HG02870 (cell line): Measurements from ENCODE around the gene CDK5RAP2.

ENCODE experiments used
- ATAC-seq: cut with Tn5 transposase; IDR thresholded peaks from one replicate; pipeline ENCODE4 v1.9.1; 2021; ENCODE audit warnings: mild to moderate bottlenecking, moderate library complexity; ENCODE audit not compliant: unreplicated experiment

CDK5RAP2 gene

GRCh38 chr9:120405860-120406259 lies 174.1 kb downstream of the CDK5RAP2 start:
- ATAC-seq = no peak

DNA sequence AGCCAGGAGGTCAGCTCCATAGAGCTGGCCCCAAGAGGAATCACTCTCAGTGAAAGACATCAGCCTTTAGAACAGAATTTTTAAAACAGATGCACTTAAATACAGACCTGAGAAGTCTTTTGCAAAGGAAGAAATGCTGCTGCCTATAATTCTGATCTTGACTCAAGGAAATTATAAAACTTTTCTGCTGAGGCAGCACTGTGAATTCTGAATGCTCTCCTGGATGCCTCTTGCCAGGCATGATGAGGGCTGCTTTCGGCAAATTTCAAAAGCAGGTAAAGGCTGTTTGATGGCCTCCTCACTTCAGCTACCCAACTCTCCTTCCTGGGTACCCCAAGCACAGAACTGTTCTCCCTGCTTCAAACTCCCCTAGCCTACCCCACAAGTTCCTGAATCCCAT lies 174.8 kb downstream of the CDK5RAP2 start:
- no peak for ATAC-seq

GRCh38 chr9:120403543-120403856 lies 176.5 kb downstream of the CDK5RAP2 start:
- no peak for ATAC-seq

DNA sequence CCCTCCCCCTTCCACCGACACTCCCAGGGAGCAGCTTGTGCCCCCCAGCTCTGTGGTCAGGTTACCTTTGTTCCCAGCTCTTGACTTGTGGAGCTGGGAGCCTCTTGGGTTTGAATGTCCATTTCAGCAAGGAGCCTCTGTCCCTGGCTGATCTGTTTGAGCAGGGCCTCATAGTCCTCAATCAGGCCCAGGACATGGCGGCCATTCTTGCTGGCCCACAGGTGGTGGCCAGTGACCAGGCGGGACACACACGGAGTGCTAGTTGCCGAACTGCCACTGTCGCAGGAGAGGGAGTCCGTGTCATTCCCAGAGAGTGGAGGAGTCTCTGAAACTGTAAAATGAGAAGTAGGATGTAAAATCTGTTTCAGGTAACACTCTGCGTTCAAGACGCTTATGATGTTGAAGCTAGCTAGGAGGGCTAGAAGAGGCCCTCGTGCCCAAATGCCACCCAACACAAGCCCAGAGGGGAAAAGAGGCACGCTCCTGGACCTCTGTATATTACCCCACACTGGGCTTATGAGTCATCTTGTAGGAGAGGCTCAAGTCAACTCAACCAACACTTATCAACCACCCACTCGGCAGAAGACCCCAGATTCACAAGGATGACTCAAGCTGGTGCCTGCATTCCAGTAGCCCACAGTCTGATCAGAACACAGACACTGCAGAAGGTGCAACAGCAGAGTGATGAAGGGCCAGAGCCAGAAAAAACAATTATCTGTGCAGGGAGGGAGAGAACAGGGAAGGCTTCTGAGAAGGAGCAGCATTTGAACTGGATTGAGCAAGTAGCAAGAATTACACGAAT lies 177.0 kb downstream of the CDK5RAP2 start:
- no peak for ATAC-seq

DNA sequence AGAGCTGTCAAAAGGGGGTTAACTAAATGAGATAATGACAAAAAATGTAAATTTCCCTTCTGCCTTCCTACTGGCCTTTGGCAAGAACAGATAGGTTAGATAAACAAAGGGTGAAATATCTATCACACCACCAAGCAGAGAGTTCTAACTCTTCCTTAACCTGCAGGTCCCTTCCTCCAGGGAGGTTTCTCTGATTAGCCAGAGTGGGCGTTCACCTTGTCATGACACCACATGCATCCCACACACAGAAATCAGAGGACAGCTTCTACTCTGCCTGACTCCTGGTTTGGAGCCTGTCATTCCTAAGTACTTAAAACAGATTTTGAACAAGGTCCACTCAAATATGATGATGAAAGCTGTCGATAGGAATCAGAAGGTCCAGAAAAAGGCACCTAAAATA lies 180.0 kb downstream of the CDK5RAP2 start:
- ATAC-seq = no peak

DNA sequence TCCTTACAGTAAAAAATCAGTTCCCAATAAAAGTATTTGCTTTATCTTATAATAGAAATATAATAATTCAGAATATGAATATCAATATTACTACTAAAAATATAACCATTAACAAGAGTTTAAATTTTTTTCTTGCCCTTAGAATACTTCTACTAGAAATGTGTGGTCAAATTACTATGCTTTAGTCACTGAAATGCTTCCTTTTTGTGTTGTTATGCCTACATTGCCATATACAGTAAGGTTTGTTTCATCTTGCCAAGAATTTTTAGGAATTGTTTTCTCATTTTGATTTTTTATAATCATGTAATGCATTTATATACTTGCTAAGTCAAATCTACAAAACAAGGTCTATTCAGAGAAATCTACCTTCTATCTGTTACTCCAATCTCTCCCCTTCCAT lies 181.7 kb downstream of the CDK5RAP2 start:
- no peak for ATAC-seq

DNA sequence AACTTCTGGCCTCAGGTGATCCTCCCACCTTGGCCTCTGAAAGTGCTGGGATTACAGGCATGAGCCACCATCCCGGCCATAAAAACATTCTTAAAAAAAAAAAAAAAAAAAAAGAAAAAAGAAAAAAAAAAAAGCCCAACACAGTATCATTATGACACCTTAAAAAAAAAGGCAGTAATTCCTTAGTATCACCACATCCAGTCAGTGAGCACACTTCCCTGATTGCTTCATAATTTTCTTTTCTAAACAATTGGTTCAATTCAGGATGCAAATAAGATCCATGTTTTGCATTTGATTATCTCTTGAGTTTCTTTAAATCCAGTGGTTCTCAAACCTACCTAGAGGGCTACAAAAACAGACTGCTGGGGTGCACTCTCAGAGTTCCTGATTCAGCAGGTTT lies 182.5 kb downstream of the CDK5RAP2 start:
- ATAC-seq = no peak

DNA sequence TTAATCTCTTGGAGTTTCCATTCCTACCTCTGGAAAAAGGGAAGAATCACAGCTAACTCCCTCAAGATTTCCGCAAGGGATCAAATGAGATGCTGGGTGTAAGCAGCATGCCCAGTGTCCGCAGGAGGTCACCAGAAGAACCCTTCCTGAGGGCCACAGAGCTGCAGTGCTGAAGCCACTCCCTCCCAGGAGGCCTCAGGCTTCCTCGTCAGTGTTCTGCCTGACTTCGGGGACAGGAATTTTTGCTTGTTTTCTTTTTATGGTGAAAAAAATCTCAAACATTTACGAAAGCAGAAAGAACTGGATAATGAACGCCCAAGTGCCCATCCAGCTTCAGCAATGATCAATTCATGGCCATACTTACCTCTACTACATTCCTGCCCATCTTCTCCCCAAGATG lies 183.0 kb downstream of the CDK5RAP2 start:
- no peak for ATAC-seq

DNA sequence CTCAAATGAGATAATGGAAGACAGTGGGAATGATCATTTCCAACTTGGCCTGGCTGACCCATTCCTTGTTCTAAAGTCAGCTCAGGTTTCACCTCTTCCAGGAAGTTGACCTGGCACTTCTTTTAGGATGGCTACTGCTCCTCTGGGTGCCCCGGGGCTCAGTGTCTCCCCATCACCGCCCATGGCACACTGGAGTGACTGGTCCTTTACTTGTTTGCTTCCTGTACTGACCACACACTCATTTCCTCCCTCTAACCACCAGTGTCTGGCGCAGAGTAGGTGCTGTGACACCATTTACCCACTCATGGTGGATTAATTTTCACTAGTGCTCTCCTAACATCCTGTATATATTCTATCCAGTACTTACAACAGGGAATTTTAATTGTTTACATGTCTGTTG lies 183.5 kb downstream of the CDK5RAP2 start:
- ATAC-seq = no peak

- no peak for ATAC-seq
Observed at GRCh38 chr9:120395376-120395775, 184.6 kb downstream of the CDK5RAP2 start.

- ATAC-seq = no peak
Observed at GRCh38 chr9:120394058-120394669, 185.8 kb downstream of the CDK5RAP2 start.

GRCh38 chr9:120393386-120394057 lies 186.4 kb downstream of the CDK5RAP2 start:
- ATAC-seq = no peak

DNA sequence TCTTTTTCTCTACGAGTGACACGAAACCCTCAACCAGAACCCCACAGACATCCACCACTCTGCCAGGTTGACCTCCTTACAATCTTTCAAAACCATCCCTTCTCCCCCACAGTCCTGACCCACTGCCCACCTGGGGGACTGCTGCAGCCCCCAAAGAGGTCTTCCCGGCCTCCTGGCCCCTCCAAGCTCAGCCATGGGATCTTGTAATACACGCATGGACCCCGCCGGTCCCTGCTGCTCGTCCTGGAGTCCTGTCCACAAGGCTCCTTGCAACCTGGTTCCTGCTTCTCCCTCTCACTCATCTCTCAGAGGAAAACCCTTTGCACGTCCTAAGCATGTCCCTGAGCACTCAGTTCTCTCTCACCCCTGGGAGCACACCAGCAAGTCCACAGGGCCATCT lies 187.3 kb downstream of the CDK5RAP2 start:
- no peak for ATAC-seq

DNA sequence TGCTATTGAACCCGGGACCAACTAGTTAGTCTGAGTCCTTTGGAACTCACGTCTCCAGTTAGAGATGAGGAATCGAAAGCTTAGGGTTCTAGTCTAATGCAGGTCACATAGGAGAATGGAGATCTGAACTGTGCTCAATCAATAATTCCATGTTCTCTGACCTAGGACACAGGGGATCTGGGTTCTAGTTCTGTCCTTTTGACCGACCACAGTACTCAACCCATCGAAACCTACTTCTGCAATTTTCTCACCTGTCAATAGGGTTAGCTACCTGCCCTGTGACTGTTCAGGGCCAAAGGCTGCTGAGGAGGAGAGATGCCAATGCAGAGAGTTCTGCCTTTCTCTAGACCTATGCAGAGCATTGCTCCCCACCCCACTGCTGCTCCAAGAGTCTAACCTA lies 187.7 kb downstream of the CDK5RAP2 start:
- no peak for ATAC-seq

DNA sequence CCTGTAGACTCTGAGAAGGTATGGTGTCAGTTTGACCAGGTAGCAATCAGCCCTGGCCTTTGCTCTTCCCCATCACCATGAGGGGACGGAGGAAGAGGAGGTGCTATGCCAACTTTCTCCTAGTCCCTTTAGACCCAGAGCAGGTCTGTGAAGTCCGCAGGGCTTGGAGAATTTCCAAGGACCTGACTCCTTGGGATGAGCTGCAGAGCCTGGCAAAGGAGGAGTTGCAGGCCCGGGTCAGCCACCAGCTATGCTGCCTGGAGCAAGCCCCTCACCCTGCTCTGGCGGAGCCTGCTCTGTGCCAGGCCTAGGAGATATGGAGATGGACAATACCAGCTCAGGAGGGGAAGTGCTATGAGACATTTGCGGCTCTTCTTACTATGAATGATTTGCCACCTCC lies 188.3 kb downstream of the CDK5RAP2 start:
- no peak for ATAC-seq

DNA sequence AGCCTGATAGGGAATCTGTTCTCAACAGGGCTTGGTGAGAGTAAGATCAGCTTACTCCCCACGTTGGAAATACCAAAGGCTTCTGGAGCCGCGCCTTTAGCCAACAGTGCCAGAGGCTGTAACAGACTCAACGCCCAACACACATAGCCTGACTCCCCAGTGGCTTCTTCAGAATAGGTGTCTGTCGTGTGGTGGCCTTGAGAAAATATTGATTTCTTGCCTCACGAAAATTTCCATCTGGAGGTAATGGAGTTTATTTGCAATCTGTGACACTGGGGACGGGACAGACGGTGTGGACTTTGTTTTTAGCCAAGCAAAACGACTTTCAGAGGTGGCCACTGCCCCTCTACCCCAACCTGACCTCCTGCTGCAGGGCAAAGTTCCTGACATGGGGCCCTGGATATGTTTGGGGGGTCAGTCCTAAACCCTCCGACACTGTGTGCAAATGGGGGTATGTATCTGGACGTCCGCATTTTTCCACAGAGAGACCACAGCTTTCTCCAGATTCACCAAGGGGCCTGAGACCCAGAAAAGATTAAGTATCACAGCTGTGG lies 189.3 kb downstream of the CDK5RAP2 start:
- ATAC-seq = no peak

GRCh38 chr9:120389867-120390266 lies 190.1 kb downstream of the CDK5RAP2 start:
- no peak for ATAC-seq

- no peak for ATAC-seq
Observed at GRCh38 chr9:120389300-120389699, 190.7 kb downstream of the CDK5RAP2 start.

GRCh38 chr9:120388003-120388855 lies 191.7 kb downstream of the CDK5RAP2 start:
- no peak for ATAC-seq

DNA sequence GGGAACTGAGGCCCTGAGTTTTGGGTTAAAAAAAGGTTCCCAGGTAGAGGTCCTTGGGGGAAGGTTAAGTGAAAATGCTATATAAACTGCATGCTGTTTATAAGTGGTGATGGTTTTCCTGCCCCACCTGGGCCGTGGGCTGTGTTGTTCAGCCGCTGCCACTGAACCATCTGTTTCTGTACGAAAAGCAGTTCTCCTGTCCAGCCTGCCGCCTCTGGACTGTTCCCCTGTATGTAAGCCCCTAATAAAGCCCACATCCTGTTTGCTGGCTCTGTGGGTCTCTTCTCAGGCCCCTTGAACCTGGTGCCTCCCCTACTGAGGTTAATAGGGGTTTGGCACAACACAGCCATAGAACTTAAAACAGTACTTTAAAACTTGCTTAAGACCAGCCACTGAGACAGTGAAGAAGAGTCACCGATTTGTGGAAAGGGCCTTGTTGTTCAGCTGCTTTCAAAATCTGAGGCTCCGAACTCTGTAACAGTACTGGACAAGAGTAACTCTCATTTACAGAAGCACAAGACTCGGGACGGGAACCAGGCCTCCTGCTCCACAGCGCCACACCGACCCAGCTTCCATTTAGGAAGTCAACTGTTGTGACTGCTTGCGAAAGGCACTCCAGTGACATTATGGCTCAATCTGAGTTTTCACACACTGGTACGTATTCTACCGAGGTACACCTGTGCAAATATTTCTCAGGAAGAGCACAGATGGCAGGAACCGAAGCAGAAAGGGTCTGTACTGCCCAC lies 192.5 kb downstream of the CDK5RAP2 start:
- no peak for ATAC-seq
